ENCODE data around the gene LYPD1.

GRCh38 chr2:132604561-132604960, 65.4 kb downstream of the LYPD1 start:
- TF ChIP-seq SMC3 (IDR thresholded peaks at IDR 0.05; ENCODE audit: borderline replicate concordance, low read length) (no peak), SIN3A (IDR thresholded peaks at IDR 0.05; ENCODE audit: low read depth, low read length) (no peak), HCFC1 (IDR thresholded peaks at IDR 0.05; ENCODE audit: low read length) (no peak), POLR2A (IDR thresholded peaks at IDR 0.05; ENCODE audit: low read depth, low read length) (no peak)
- TF ChIP-seq, protein P1, sequence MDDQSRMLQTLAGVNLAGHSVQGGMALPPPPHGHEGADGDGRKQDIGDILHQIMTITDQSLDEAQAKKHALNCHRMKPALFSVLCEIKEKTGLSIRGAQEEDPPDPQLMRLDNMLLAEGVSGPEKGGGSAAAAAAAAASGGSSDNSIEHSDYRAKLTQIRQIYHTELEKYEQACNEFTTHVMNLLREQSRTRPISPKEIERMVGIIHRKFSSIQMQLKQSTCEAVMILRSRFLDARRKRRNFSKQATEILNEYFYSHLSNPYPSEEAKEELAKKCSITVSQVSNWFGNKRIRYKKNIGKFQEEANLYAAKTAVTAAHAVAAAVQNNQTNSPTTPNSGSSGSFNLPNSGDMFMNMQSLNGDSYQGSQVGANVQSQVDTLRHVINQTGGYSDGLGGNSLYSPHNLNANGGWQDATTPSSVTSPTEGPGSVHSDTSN (IDR thresholded peaks at IDR 0.05; ENCODE audit: insufficient replicate concordance, low read depth, low read length): no peak
